DOHH2 (cell line): ENCODE results near the gene VAPB.

ENCODE experiments used
- H3F3A ChIP-seq: fragments of 200-600 bp; sonication (generic), shearing (Covaris generic); 2 replicates; pipeline ENCODE4 v1.6.0; 2016; ENCODE audit warnings: antibody characterized with exemption, mild to moderate bottlenecking; ENCODE audit not compliant: control insufficient read depth, insufficient read depth
- H3K27ac ChIP-seq: fragments of 200-600 bp; sonication (generic); 2 replicates; pipeline ENCODE4 v1.5.1; 2014; ENCODE audit warnings: low read depth, mild to moderate bottlenecking, low read length, moderate library complexity
- H3K27me3 ChIP-seq: fragments of 200-600 bp; sonication (generic); 2 replicates; pipeline ENCODE4 v1.6.1; 2014; ENCODE audit warnings: mild to moderate bottlenecking, low read length, mixed read lengths; ENCODE audit not compliant: control insufficient read depth
- H3K36me3 ChIP-seq: fragments of 200-600 bp; sonication (generic); 2 replicates; pipeline ENCODE4 v1.6.1; 2014; ENCODE audit warnings: mild to moderate bottlenecking, low read length, moderate library complexity, mixed read lengths; ENCODE audit not compliant: control insufficient read depth
- H3K4me1 ChIP-seq: fragments of 200-600 bp; sonication (generic); 2 replicates; pipeline ENCODE4 v1.6.1; 2014; ENCODE audit warnings: mild to moderate bottlenecking, low read length, mixed read lengths; ENCODE audit not compliant: control insufficient read depth
- H3K4me2 ChIP-seq: fragments of 200-600 bp; sonication (generic); 2 replicates; pipeline ENCODE4 v1.6.0; 2014; ENCODE audit warnings: mild to moderate bottlenecking, low read length, moderate library complexity
- H3K4me3 ChIP-seq: fragments of 200-600 bp; sonication (generic); 2 replicates; pipeline ENCODE4 v1.5.1; 2014; ENCODE audit warnings: mild to moderate bottlenecking, low read length, mixed read lengths
- H3K79me2 ChIP-seq: fragments of 200-600 bp; sonication (generic); 2 replicates; pipeline ENCODE4 v1.6.1; 2014; ENCODE audit warnings: mild to moderate bottlenecking, low read length, mixed read lengths; ENCODE audit not compliant: control insufficient read depth
- H3K9me2 ChIP-seq: fragments of 200-600 bp; sonication (generic); replicated peaks from 2 replicates; pipeline ENCODE4 v1.6.1; 2014; ENCODE audit warnings: mild to moderate bottlenecking, low read length, mixed read lengths; ENCODE audit not compliant: control insufficient read depth
- H3K9me3 ChIP-seq: fragments of 200-600 bp; sonication (generic); 2 replicates; pipeline ENCODE4 v1.6.1; 2014; ENCODE audit warnings: antibody characterized with exemption, low read length, mixed read lengths; ENCODE audit not compliant: control insufficient read depth, insufficient read depth
- H4K20me1 ChIP-seq: fragments of 200-600 bp; sonication (generic); 2 replicates; pipeline ENCODE4 v1.6.0; 2014; ENCODE audit warnings: low read depth, mild to moderate bottlenecking, antibody characterized with exemption, low read length, moderate library complexity; ENCODE audit not compliant: control insufficient read depth, insufficient read depth
- EZH2phosphoT487 ChIP-seq: fragments of 200-600 bp; sonication (generic); IDR thresholded peaks from 2 replicates; pipeline ENCODE4 v1.6.1; 2017; ENCODE audit warnings: borderline replicate concordance, mild to moderate bottlenecking, antibody characterized with exemption, low read length, moderate library complexity, mixed read lengths
- TF ChIP-seq, protein P1 (sequence below): fragments of 200-600 bp; sonication (generic); IDR thresholded peaks from one replicate; pipeline ENCODE4 v1.5.1; 2014; ENCODE audit warnings: antibody characterized with exemption, mild to moderate bottlenecking, low read depth, low read length; ENCODE audit not compliant: poor library complexity, severe bottlenecking

Gene VAPB

GRCh38 chr20:58469616-58470015 lies 80.6 kb downstream of the VAPB start:
- no peak for TF ChIP-seq EZH2phosphoT487
- TF ChIP-seq, protein P1, sequence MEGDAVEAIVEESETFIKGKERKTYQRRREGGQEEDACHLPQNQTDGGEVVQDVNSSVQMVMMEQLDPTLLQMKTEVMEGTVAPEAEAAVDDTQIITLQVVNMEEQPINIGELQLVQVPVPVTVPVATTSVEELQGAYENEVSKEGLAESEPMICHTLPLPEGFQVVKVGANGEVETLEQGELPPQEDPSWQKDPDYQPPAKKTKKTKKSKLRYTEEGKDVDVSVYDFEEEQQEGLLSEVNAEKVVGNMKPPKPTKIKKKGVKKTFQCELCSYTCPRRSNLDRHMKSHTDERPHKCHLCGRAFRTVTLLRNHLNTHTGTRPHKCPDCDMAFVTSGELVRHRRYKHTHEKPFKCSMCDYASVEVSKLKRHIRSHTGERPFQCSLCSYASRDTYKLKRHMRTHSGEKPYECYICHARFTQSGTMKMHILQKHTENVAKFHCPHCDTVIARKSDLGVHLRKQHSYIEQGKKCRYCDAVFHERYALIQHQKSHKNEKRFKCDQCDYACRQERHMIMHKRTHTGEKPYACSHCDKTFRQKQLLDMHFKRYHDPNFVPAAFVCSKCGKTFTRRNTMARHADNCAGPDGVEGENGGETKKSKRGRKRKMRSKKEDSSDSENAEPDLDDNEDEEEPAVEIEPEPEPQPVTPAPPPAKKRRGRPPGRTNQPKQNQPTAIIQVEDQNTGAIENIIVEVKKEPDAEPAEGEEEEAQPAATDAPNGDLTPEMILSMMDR: no peak
- no peaks in the 10 kb centered on the region for H3F3A ChIP-seq
- H3K4me2 ChIP-seq: no peak overlapping the region
- H3K27me3 ChIP-seq: no peaks in the 10 kb centered on the region
- no peaks in the 10 kb centered on the region for H3K79me2 ChIP-seq
- H3K9me2 ChIP-seq: no peaks in the 10 kb centered on the region
- no peaks in the 10 kb centered on the region for H4K20me1 ChIP-seq
- H3K9me3 ChIP-seq: no peaks in the 10 kb centered on the region
- H3K4me3 ChIP-seq: no peak overlapping the region
- H3K27ac ChIP-seq: no peak overlapping the region
- H3K36me3 ChIP-seq: no peaks in the 10 kb centered on the region
- no peaks in the 10 kb centered on the region for H3K4me1 ChIP-seq

GRCh38 chr20:58470336-58471192 lies 81.5 kb downstream of the VAPB start:
- Histone ChIP-seq H3K4me2 (no peak overlapping the region), H3K4me1 (no peaks in the 10 kb centered on the region), H3K4me3 (no peak overlapping the region), H3K9me3 (no peaks in the 10 kb centered on the region), H3K27ac (no peak overlapping the region), H4K20me1 (no peaks in the 10 kb centered on the region), H3F3A (no peaks in the 10 kb centered on the region), H3K79me2 (no peaks in the 10 kb centered on the region), H3K9me2 (no peaks in the 10 kb centered on the region), H3K36me3 (no peaks in the 10 kb centered on the region), H3K27me3 (no peaks in the 10 kb centered on the region)
- no peak for TF ChIP-seq EZH2phosphoT487
- TF ChIP-seq, protein P1: no peak

DNA sequence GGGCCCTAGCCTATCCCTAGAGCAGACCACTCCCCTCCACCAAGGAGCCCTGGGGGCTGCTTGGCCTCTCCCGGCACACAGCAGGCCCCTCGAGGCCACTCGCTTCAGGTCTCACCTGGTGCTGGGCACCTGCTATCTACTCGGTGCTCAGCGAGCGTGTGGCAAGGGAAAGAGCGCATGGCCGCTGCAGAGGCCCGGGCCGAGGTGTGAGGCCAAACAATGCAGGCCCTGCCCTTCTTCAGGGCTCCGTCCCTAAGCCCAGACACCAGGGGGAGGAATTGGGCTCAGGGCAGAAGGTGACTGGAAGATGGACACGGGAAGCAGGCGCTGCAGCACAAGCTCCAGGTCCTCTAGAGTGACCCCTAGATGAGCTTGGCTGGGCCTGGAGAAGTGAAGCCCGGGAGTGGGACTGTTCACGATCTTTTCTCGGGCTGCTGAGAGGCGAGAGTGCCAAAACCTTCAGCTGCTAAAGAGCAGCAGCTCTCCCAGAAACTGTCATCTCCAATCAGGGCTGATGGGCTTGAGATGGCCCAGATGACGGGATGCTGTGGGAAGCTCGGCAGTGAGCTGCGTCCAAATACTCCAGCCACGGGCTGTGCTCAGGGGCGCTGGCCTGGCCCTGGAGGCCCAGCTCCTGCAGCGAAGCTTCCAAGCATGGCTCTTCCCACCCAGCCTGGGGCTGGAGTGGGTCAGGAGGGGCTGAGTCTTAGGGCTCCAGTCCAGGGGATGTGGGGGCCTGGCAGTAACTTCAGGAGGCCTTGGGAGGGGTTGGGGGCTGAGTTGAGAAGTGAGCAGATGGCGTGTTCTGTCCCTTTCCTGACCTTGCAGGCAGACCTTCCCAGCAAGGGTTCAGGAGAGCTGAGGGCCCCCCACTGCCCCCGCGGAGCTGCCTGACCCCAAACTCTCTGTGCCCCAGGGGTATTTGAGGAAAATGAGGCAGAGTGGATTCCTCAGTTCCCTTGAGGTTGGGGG lies 82.5 kb downstream of the VAPB start:
- TF ChIP-seq EZH2phosphoT487: no peak
- TF ChIP-seq, protein P1: no peak

More for the DNA sequence above, 82.5 kb downstream of the VAPB start:
- Histone ChIP-seq H3K9me2 (no peaks in the 10 kb centered on the region), H3K27ac (no peak overlapping the region), H3K36me3 (no peaks in the 10 kb centered on the region), H3K4me1 (no peaks in the 10 kb centered on the region), H3K9me3 (no peaks in the 10 kb centered on the region), H4K20me1 (no peaks in the 10 kb centered on the region), H3K4me3 (no peak overlapping the region), H3K79me2 (no peaks in the 10 kb centered on the region), H3K4me2 (no peak overlapping the region), H3K27me3 (no peaks in the 10 kb centered on the region), H3F3A (no peaks in the 10 kb centered on the region)
